ENCODE results near the gene KRT40. TPM values are rescaled to one million over a fixed set of nuclear protein-coding genes. Genes with fewer than 3 reads are reported as not detected.

KRT40 gene
- total RNA-seq, 1 donor = not detected

DNA sequence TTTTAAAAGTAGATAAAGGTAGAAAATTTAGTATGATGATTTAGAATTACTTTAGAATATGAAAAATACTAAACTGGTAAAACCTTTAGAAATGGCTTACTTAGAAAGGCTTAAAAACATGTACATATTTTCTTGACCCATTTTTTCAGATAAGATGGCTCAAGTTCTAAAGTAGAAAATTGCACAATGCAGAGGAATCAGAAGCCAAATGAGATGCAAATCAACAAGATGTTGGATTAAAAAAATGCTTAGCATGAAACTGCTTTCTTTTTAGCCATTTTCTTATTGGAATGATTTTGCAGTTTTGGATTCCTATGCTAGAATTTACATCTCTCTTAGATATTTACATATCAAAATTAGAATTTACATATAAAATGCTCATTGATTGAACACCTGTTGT, 26.3 kb upstream of the KRT40 start:
- DNase-seq (ENCODE audit: low read depth) = peak; percentile 10
- H3K4me3 ChIP-seq (ENCODE audit: low read depth, low read length) = no peak overlapping the region
- TF ChIP-seq, protein P1, sequence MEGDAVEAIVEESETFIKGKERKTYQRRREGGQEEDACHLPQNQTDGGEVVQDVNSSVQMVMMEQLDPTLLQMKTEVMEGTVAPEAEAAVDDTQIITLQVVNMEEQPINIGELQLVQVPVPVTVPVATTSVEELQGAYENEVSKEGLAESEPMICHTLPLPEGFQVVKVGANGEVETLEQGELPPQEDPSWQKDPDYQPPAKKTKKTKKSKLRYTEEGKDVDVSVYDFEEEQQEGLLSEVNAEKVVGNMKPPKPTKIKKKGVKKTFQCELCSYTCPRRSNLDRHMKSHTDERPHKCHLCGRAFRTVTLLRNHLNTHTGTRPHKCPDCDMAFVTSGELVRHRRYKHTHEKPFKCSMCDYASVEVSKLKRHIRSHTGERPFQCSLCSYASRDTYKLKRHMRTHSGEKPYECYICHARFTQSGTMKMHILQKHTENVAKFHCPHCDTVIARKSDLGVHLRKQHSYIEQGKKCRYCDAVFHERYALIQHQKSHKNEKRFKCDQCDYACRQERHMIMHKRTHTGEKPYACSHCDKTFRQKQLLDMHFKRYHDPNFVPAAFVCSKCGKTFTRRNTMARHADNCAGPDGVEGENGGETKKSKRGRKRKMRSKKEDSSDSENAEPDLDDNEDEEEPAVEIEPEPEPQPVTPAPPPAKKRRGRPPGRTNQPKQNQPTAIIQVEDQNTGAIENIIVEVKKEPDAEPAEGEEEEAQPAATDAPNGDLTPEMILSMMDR (IDR thresholded peaks at IDR 0.05; ENCODE audit: insufficient read depth, low read length) = no peak

DNA sequence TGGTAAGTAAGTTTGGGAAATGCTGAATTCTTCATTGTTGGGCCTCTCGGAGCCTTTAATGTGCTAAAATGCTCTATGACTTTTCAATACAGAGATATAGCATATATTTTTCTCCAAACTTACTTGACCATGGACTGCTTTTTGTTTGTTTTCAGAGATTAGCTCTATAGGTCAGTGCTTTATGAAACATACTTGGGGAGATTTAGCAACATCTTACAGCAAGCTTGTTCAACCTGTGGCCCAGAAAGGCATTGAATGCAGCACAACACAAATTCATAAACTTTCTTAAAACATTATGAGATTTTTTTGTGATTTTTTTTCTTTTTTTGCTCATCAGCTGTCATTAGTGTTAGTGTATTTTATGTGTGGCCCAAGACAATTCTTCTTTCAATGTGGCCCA, 25.8 kb upstream of the KRT40 start:
- H3K4me3 ChIP-seq (ENCODE audit: low read depth, low read length) = no peak overlapping the region
- DNase-seq (ENCODE audit: low read depth) = no peak
- TF ChIP-seq, protein P1 (IDR thresholded peaks at IDR 0.05; ENCODE audit: insufficient read depth, low read length) = no peak

DNA sequence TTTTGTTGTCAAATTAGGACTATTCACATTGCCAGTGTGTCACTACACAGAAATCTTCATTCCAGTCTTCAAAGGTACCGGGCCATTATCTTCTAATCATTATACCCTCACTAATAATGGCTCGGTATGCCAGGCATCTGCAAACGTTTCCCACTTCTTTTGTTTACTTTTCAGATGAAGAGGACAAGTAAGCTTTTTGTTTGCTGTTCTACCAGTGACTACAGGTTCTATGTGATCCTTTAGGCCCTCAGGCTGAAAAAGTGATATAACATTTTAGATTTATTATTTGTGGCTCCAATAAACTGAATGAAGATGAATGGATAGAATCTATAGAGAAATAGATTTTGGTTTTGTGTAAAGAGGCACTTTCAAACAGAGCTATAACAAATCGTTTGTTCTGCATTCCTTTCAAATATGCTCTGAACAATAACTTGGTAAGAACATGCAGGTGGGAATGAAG, 25.2 kb upstream of the KRT40 start:
- no peak for DNase-seq (ENCODE audit: low read depth)
- TF ChIP-seq, protein P1 (IDR thresholded peaks at IDR 0.05; ENCODE audit: insufficient read depth, low read length) = no peak
- H3K4me3 ChIP-seq (ENCODE audit: low read depth, low read length) = no peak overlapping the region

DNA sequence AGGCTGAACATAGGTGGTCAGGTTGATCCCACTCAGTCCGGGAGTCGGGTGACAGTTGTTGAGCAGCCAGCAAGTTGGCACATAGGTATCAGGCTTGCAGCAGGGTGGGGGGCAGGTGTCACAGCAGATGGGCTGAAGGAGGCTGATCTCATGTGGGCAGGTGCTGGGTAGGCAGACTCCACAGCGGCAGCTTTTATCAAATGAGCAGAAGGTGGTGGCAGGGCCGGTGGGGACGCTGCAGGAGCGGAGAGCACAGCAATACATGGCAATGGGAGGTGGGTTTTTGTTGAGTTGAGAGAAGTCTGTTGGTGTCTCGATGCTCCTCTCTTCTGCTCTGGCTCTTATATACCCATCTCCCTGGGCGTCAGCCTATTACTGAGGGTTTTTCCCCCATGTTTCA, 24.7 kb upstream of the KRT40 start, which contains the start of gene KRTAP3-1:
Gene KRTAP3-1 (minus strand): TSS at position 318 of the 400 bp plus-strand sequence. CDS start 54 bp downstream, at position 264.
- no peak within 1 kb of the TSS for H3K4me3 ChIP-seq (ENCODE audit: low read depth, low read length)
- no peak for DNase-seq (ENCODE audit: low read depth)
- TF ChIP-seq, protein P1 (IDR thresholded peaks at IDR 0.05; ENCODE audit: insufficient read depth, low read length) = no peak

DNA sequence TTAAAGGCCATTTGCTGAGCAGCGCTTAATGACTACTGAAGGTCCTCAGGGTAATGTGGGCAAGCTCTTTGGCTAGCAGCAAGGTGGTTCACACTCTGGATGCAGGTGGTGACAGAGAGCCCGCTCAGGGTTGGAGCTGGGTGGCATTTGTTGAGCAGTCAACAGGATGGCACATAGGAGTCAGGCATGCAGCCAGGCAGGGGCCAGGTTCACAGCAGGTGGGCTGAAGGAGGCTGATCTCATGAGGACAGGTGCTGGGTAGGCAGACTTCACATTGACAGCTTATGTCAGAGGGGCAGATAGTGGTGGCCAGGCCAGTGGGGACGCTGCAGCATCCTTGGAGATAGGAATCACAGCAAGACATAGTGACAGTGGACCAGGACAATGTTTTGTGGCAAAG, 20.3 kb upstream of the KRT40 start:
- TF ChIP-seq, protein P1 (IDR thresholded peaks at IDR 0.05; ENCODE audit: insufficient read depth, low read length) = no peak
- DNase-seq (ENCODE audit: low read depth) = no peak
- no peak overlapping the region for H3K4me3 ChIP-seq (ENCODE audit: low read depth, low read length)

DNA sequence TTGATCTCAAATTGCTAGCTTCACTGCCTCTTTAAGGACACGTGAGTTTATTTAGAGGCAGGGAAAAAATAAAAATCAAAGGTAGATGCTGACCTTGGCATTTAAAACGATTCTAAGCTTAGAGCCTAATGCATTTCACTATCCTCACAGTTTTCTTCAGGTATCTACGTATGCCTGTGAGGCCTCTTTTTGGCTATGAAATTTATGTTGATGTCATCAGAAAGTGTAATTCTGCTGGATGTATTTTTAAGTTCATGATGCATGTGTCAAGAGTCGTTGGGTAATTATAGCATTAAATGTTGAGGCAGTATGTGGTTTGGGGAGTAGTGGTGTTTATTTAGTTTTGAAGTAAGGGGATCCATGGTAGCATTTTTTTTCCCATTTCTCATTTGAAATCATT, 19.8 kb upstream of the KRT40 start:
- no peak for DNase-seq (ENCODE audit: low read depth)
- no peak overlapping the region for H3K4me3 ChIP-seq (ENCODE audit: low read depth, low read length)
- TF ChIP-seq, protein P1 (IDR thresholded peaks at IDR 0.05; ENCODE audit: insufficient read depth, low read length) = no peak

DNA sequence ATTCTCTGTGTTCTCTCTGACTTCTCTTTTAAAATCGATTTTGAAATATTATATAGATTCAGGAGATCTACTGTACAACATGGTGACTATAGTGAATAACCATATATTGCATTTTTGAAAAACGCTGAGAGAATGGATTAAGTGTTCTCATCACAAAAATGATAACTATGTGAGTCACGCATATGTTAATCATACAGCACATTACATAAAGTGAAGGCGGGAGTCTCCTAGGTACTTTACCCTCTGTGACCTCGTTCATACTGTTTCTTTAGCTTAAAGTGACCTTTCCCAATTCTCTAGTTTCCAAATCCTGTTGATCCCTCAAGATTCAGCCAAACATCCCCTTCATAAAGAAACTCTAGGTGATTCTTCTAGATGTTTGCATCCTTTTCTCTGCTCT, 18.7 kb upstream of the KRT40 start:
- H3K4me3 ChIP-seq (ENCODE audit: low read depth, low read length) = no peak overlapping the region
- DNase-seq (ENCODE audit: low read depth) = no peak
- TF ChIP-seq, protein P1 (IDR thresholded peaks at IDR 0.05; ENCODE audit: insufficient read depth, low read length) = no peak

Measured in fibroblast of the aortic adventitia (primary cell).